Panc1 (cell line): ENCODE data around the gene LURAP1L.

ENCODE experiments used
- CTCF ChIP-seq: fragments of 450-650 bp; IDR thresholded peaks from 2 replicates; pipeline ENCODE4 v1.5.1; 2017; ENCODE audit warnings: mild to moderate bottlenecking
- POLR2AphosphoS5 ChIP-seq: IDR thresholded peaks from 2 replicates; pipeline ENCODE4 v1.6.1; 2012; ENCODE audit warnings: mild to moderate bottlenecking, low read depth, low read length, moderate library complexity
- SIN3A ChIP-seq: IDR thresholded peaks from 2 replicates; pipeline ENCODE4 v1.6.1; 2012; ENCODE audit warnings: low read depth, mild to moderate bottlenecking, low read length, moderate library complexity, borderline replicate concordance; ENCODE audit not compliant: insufficient read depth
- TCF7L2 ChIP-seq: IDR thresholded peaks from 2 replicates; pipeline ENCODE4 v1.6.1; 2011; ENCODE audit warnings: mild to moderate bottlenecking, low read depth, low read length, inconsistent platforms
- TF ChIP-seq, protein P1 (sequence below), 2 experiments: IDR thresholded peaks; 2 replicates each; pipeline ENCODE4 v1.6.1; 2011 to 2012; ENCODE audit warnings: low read depth in 2 of 2, control low read depth in 1 of 2, low read length in 1 of 2, mild to moderate bottlenecking in 1 of 2, moderate library complexity in 1 of 2; ENCODE audit not compliant: insufficient read depth in 1 of 2

DNA sequence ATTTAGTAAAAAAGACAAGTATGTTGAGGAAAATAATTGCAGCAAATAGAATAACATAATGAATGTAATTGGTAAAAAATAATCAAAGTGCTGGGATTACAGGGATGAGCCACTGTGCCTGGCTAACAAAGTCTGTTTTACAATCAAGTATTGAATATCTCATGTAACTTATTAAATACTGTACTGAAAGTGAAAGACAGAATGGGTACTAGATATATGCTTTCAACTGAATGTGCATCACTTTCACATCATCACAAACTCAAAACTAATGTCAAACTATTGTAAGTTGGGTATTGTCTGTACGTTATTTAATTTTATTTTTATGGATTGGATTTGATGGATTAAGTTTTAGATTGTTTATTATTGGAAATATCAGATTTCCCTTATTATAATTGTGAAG, 58.9 kb downstream of the LURAP1L start:
- TF ChIP-seq CTCF (no peak), POLR2AphosphoS5 (no peak), TCF7L2 (no peak), SIN3A (no peak)
- TF ChIP-seq, protein P1, sequence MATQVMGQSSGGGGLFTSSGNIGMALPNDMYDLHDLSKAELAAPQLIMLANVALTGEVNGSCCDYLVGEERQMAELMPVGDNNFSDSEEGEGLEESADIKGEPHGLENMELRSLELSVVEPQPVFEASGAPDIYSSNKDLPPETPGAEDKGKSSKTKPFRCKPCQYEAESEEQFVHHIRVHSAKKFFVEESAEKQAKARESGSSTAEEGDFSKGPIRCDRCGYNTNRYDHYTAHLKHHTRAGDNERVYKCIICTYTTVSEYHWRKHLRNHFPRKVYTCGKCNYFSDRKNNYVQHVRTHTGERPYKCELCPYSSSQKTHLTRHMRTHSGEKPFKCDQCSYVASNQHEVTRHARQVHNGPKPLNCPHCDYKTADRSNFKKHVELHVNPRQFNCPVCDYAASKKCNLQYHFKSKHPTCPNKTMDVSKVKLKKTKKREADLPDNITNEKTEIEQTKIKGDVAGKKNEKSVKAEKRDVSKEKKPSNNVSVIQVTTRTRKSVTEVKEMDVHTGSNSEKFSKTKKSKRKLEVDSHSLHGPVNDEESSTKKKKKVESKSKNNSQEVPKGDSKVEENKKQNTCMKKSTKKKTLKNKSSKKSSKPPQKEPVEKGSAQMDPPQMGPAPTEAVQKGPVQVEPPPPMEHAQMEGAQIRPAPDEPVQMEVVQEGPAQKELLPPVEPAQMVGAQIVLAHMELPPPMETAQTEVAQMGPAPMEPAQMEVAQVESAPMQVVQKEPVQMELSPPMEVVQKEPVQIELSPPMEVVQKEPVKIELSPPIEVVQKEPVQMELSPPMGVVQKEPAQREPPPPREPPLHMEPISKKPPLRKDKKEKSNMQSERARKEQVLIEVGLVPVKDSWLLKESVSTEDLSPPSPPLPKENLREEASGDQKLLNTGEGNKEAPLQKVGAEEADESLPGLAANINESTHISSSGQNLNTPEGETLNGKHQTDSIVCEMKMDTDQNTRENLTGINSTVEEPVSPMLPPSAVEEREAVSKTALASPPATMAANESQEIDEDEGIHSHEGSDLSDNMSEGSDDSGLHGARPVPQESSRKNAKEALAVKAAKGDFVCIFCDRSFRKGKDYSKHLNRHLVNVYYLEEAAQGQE (IDR thresholded peaks at IDR 0.05; ENCODE audit: insufficient read depth in 1 of 2, low read depth in 2 of 2, low read length in 1 of 2), result no peak
